Measurements from ENCODE around the gene PARVB. TPM values are rescaled to one million over a fixed set of nuclear protein-coding genes. Genes with fewer than 3 reads are reported as not detected.

Gene PARVB
- total and polyA plus RNA-seq, 2 donors (not counting 3 experiments of a cell fraction or from before 2014, with no cell fraction given), result 155 to 162 TPM

DNA sequence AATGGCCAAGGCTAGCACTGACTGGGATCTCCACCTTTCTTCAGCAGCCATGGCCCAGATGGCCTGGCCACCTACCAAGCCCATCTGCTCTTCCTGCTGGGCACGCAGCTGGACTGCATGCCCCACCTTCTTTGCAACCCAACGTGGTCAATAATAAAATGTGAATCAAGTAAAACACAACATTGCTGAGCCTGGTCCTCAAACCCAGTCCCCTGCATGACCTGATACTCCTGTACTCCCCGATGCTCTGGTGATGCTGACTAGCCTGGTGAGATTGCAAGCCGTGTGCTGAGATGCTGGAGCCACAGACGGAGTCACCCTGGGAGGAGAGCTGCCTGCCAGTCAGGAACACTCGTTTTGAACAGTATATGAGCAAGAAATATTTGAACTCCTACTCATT, 190.7 kb downstream of the PARVB start:
- H3K36me3 ChIP-seq (ENCODE audit: control insufficient read depth in 2 of 2, extremely low read depth in 1 of 2, insufficient read depth in 2 of 2, low read length in 2 of 2), result no peaks in the 10 kb centered on the region
- H3K79me2 ChIP-seq (ENCODE audit: control insufficient read depth, insufficient read depth, low read length), result no peaks in the 10 kb centered on the region
- H3K27me3 ChIP-seq (ENCODE audit: control insufficient read depth in 2 of 2, insufficient read depth in 2 of 2, low read length in 2 of 2), result no peaks in the 10 kb centered on the region
- no peak overlapping the region for H3K27ac ChIP-seq (ENCODE audit: insufficient read depth, low read depth, low read length)
- no peak overlapping the region for H3K9ac ChIP-seq (replicated peaks; ENCODE audit: extremely low read depth, insufficient read depth, low read length)
- TF ChIP-seq MYC (IDR thresholded peaks at IDR 0.05; ENCODE audit: low read depth, low read length) (no peak), JUN (IDR thresholded peaks at IDR 0.05; ENCODE audit: borderline replicate concordance, insufficient read depth, insufficient read length, low read depth) (no peak), EZH2 (IDR thresholded peaks at IDR 0.05; ENCODE audit: borderline replicate concordance, low read depth, low read length, severe bottlenecking) (no peak), POLR2A (IDR thresholded peaks at IDR 0.05; ENCODE audit: low read depth, low read length) (no peak), GATA2 (IDR thresholded peaks at IDR 0.05; ENCODE audit: insufficient read depth, insufficient read length, low read depth, low read length) (no peak), FOS (IDR thresholded peaks at IDR 0.05; ENCODE audit: borderline replicate concordance, insufficient read depth, low read length) (no peak), POLR2AphosphoS5 (IDR thresholded peaks at IDR 0.05; ENCODE audit: insufficient read depth, low read depth, low read length) (no peak)
- TF ChIP-seq, protein P1, sequence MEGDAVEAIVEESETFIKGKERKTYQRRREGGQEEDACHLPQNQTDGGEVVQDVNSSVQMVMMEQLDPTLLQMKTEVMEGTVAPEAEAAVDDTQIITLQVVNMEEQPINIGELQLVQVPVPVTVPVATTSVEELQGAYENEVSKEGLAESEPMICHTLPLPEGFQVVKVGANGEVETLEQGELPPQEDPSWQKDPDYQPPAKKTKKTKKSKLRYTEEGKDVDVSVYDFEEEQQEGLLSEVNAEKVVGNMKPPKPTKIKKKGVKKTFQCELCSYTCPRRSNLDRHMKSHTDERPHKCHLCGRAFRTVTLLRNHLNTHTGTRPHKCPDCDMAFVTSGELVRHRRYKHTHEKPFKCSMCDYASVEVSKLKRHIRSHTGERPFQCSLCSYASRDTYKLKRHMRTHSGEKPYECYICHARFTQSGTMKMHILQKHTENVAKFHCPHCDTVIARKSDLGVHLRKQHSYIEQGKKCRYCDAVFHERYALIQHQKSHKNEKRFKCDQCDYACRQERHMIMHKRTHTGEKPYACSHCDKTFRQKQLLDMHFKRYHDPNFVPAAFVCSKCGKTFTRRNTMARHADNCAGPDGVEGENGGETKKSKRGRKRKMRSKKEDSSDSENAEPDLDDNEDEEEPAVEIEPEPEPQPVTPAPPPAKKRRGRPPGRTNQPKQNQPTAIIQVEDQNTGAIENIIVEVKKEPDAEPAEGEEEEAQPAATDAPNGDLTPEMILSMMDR (IDR thresholded peaks at IDR 0.05; ENCODE audit: extremely low read depth in 1 of 2, insufficient read depth in 1 of 2, low read depth in 1 of 2, low read length in 2 of 2), result no peak
- TF ChIP-seq, protein P2, sequence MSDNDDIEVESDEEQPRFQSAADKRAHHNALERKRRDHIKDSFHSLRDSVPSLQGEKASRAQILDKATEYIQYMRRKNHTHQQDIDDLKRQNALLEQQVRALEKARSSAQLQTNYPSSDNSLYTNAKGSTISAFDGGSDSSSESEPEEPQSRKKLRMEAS (IDR thresholded peaks at IDR 0.05; ENCODE audit: insufficient read depth, insufficient read length), result no peak
- H3K4me2 ChIP-seq (ENCODE audit: insufficient read depth, low read length), result no peak overlapping the region
- no peaks in the 10 kb centered on the region for H3K9me1 ChIP-seq (replicated peaks; ENCODE audit: control insufficient read depth, extremely low read depth, insufficient read depth, low read length)
- no peak overlapping the region for H3K4me3 ChIP-seq (replicated peaks in 1 of 3; ENCODE audit: insufficient read depth in 1 of 3, low read depth in 1 of 3, low read length in 3 of 3)
- no peaks in the 10 kb centered on the region for H4K20me1 ChIP-seq (replicated peaks; ENCODE audit: control insufficient read depth, extremely low read depth, insufficient read depth, low read length)
- ChIA-PET CTCF (no interaction called here), POLR2A (no interaction called here)
- no peak overlapping the region for H2AFZ ChIP-seq (ENCODE audit: low read depth, low read length)
- dilution Hi-C loops (cut with MboI; ENCODE audit: extremely low pct_ligation_motif_present, low sequenced_read_pairs) (no loop called here), intact Hi-C loops (cut with micrococcal nuclease) (no loop called here)
- no peaks in the 10 kb centered on the region for H3K9me3 ChIP-seq (replicated peaks; ENCODE audit: control insufficient read depth, insufficient read depth, low read length)
- no TSS peak for BruUV-seq (replicated peaks)
- no peaks in the 10 kb centered on the region for H3K4me1 ChIP-seq (ENCODE audit: control insufficient read depth, extremely low read depth, insufficient read depth, low read length)
- no peak for DNase-seq (ENCODE audit: low read depth, low spot score)
- FAIRE-seq, result no peak

Measured in endothelial cell of umbilical vein (primary cell).